NT2/D1 (cell line): ENCODE data around the gene ICAM2.

Experiments
- SUZ12 ChIP-seq: IDR thresholded peaks from 2 replicates; pipeline ENCODE4 v1.6.1; 2011; ENCODE audit not compliant: insufficient read length, insufficient read depth; ENCODE audit errors: extremely low read depth
- YY1 ChIP-seq: IDR thresholded peaks from 2 replicates; pipeline ENCODE4 v1.6.1; 2011; ENCODE audit not compliant: insufficient read length, insufficient read depth
- ZNF274 ChIP-seq: IDR thresholded peaks from 2 replicates; pipeline ENCODE4 v1.6.1; 2011; ENCODE audit warnings: mild to moderate bottlenecking, low read depth, low read length

DNA sequence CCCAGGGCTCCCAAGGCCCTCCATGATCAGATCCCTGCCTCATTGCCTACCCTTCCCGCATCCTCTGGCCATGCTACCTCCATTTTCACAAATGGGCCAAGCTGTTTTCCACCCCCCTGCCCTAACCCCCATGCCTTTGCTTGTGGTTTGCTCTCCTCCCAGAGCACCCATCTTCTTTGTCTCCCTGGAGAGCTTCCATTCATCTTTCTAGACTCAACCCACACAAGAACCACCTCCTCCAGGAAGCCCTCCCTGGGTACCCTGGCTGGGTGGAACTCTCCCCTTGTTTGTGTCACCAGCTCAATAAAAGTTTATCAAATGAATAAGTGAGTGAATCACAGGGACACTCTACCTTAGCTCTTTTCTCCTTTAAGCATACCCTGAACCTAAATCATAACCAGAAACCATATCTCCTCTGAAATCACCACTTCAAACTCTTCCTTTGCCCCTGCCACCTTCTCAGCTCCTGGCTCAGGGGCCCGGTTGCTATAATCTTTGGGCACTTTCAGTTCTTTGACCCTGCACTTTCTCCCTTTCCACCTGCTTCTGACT is 44.8 kb downstream of the ICAM2 start:
- TF ChIP-seq ZNF274 (no peak), YY1 (no peak), SUZ12 (no peak)
